ENCODE results near the gene DHPS.

The DHPS gene

GRCh38 chr19:12695514-12695913, 13.8 kb upstream of the DHPS start:
- CTCF ChIA-PET: no interaction called here
- TF ChIP-seq L3MBTL2 (conservative IDR thresholded peaks at IDR 0.05) (no peak), ELF4 (IDR thresholded peaks at IDR 0.05) (no peak), CTBP1 (IDR thresholded peaks at IDR 0.05; ENCODE audit: borderline replicate concordance) (no peak), HDGF (IDR thresholded peaks at IDR 0.05; ENCODE audit: borderline replicate concordance) (no peak), FOXM1 (IDR thresholded peaks at IDR 0.05; ENCODE audit: borderline replicate concordance) (no peak), ARNT (IDR thresholded peaks at IDR 0.05) (no peak), SP1 (IDR thresholded peaks at IDR 0.05) (no peak), NFRKB (IDR thresholded peaks at IDR 0.05) (no peak), TARDBP (IDR thresholded peaks at IDR 0.05) (no peak), FOXK2 (IDR thresholded peaks at IDR 0.05) (no peak), BHLHE40 (IDR thresholded peaks at IDR 0.05; ENCODE audit: borderline replicate concordance) (no peak), PKNOX1 (IDR thresholded peaks at IDR 0.05) (no peak), LEF1 (IDR thresholded peaks at IDR 0.05; ENCODE audit: borderline replicate concordance) (no peak), ZNF384 (IDR thresholded peaks at IDR 0.05) (no peak), FOXA1 (IDR thresholded peaks at IDR 0.05) (no peak), SUZ12 (IDR thresholded peaks at IDR 0.05) (no peak)
- POLR2A ChIA-PET: interaction anchor here (1.6 kb wide), 1 partner anchor 27 kb away, joined by 3 read pairs; no protein-coding TSS in a partner anchor

GRCh38 chr19:12695096-12695495, 13.4 kb upstream of the DHPS start:
- ChIA-PET POLR2A (interaction anchor here (1.6 kb wide), 1 partner anchor 27 kb away, joined by 3 read pairs; no protein-coding TSS in a partner anchor), CTCF (no interaction called here)
- TF ChIP-seq LEF1 (IDR thresholded peaks at IDR 0.05; ENCODE audit: borderline replicate concordance) (no peak), CTBP1 (IDR thresholded peaks at IDR 0.05; ENCODE audit: borderline replicate concordance) (no peak), PKNOX1 (IDR thresholded peaks at IDR 0.05) (no peak), ELF4 (IDR thresholded peaks at IDR 0.05) (no peak), ARNT (IDR thresholded peaks at IDR 0.05) (no peak), L3MBTL2 (conservative IDR thresholded peaks at IDR 0.05) (no peak), TARDBP (IDR thresholded peaks at IDR 0.05) (no peak), FOXK2 (IDR thresholded peaks at IDR 0.05) (no peak), ZNF384 (IDR thresholded peaks at IDR 0.05) (no peak), NFRKB (IDR thresholded peaks at IDR 0.05) (no peak), SUZ12 (IDR thresholded peaks at IDR 0.05) (no peak), SP1 (IDR thresholded peaks at IDR 0.05) (no peak)
- DNase-seq (ENCODE audit: extremely low spot score): no peak

More at GRCh38 chr19:12695514-12695913, 13.8 kb upstream of the DHPS start:
- DNase-seq (ENCODE audit: extremely low spot score): no peak

- TF ChIP-seq LEF1 (IDR thresholded peaks at IDR 0.05; ENCODE audit: borderline replicate concordance) (no peak), SUZ12 (IDR thresholded peaks at IDR 0.05) (no peak), CTBP1 (IDR thresholded peaks at IDR 0.05; ENCODE audit: borderline replicate concordance) (no peak), SP1 (IDR thresholded peaks at IDR 0.05) (no peak), TARDBP (IDR thresholded peaks at IDR 0.05) (no peak), FOXA1 (IDR thresholded peaks at IDR 0.05) (no peak), FOXM1 (IDR thresholded peaks at IDR 0.05; ENCODE audit: borderline replicate concordance) (no peak), HDGF (IDR thresholded peaks at IDR 0.05; ENCODE audit: borderline replicate concordance) (no peak), PKNOX1 (IDR thresholded peaks at IDR 0.05) (no peak), ELF4 (IDR thresholded peaks at IDR 0.05) (no peak), ZNF384 (IDR thresholded peaks at IDR 0.05) (no peak), ARNT (IDR thresholded peaks at IDR 0.05) (no peak), FOXK2 (IDR thresholded peaks at IDR 0.05) (no peak), NFRKB (IDR thresholded peaks at IDR 0.05) (no peak), BHLHE40 (IDR thresholded peaks at IDR 0.05; ENCODE audit: borderline replicate concordance) (no peak), L3MBTL2 (conservative IDR thresholded peaks at IDR 0.05) (no peak)
- no peak for DNase-seq (ENCODE audit: extremely low spot score)
- ChIA-PET CTCF (no interaction called here), POLR2A (no interaction called here)
Observed at GRCh38 chr19:12694641-12695040, 13.0 kb upstream of the DHPS start.

GRCh38 chr19:12692960-12693359, 11.3 kb upstream of the DHPS start:
- ChIA-PET POLR2A (interaction anchor here (1.3 kb wide), 1 partner anchor 12 kb away, joined by 3 read pairs; no protein-coding TSS in a partner anchor), CTCF (no interaction called here)
- no peak for DNase-seq (ENCODE audit: extremely low spot score)
- no peak for TF ChIP-seq PKNOX1 (IDR thresholded peaks at IDR 0.05)
- no peak for TF ChIP-seq BHLHE40 (IDR thresholded peaks at IDR 0.05; ENCODE audit: borderline replicate concordance)
- no peak for TF ChIP-seq HDGF (IDR thresholded peaks at IDR 0.05; ENCODE audit: borderline replicate concordance)
- no peak for TF ChIP-seq FOXK2 (IDR thresholded peaks at IDR 0.05)
- no peak for TF ChIP-seq ZNF384 (IDR thresholded peaks at IDR 0.05)
- no peak for TF ChIP-seq CTBP1 (IDR thresholded peaks at IDR 0.05; ENCODE audit: borderline replicate concordance)
- no peak for TF ChIP-seq SP1 (IDR thresholded peaks at IDR 0.05)
- TF ChIP-seq FOXM1 (IDR thresholded peaks at IDR 0.05; ENCODE audit: borderline replicate concordance): no peak
- no peak for TF ChIP-seq L3MBTL2 (conservative IDR thresholded peaks at IDR 0.05)
- TF ChIP-seq NFRKB (IDR thresholded peaks at IDR 0.05): no peak
- no peak for TF ChIP-seq ELF4 (IDR thresholded peaks at IDR 0.05)
- TF ChIP-seq FOXA1 (IDR thresholded peaks at IDR 0.05): no peak
- TF ChIP-seq LEF1 (IDR thresholded peaks at IDR 0.05; ENCODE audit: borderline replicate concordance): no peak
- no peak for TF ChIP-seq TARDBP (IDR thresholded peaks at IDR 0.05)
- TF ChIP-seq ARNT (IDR thresholded peaks at IDR 0.05): no peak
- no peak for TF ChIP-seq SUZ12 (IDR thresholded peaks at IDR 0.05)

- POLR2A ChIA-PET: no interaction called here
- TF ChIP-seq PKNOX1 (IDR thresholded peaks at IDR 0.05) (no peak), TARDBP (IDR thresholded peaks at IDR 0.05) (no peak), FOXA1 (IDR thresholded peaks at IDR 0.05) (no peak), LEF1 (IDR thresholded peaks at IDR 0.05; ENCODE audit: borderline replicate concordance) (no peak), CTBP1 (IDR thresholded peaks at IDR 0.05; ENCODE audit: borderline replicate concordance) (no peak)
- DNase-seq (ENCODE audit: extremely low spot score): no peak
- CTCF ChIA-PET: no interaction called here
Observed at GRCh38 chr19:12689581-12690216, 8.0 kb upstream of the DHPS start.
